AG09319 (cell line): Measurements from ENCODE around the gene RNF144B.
"Not testable (repeated sequence)": the region's sequence is repeated elsewhere in the genome, so short reads cannot be mapped to it uniquely, and the experiment has no call there.

Experiments used
- DNase-seq: peaks from one replicate; pipeline ENCODE4 v3.0.0-alpha.2; 2010; ENCODE audit warnings: low read depth; ENCODE audit errors: extremely low read depth
- TF ChIP-seq, protein P1 (sequence below): IDR thresholded peaks from 2 replicates; pipeline ENCODE4 v1.5.1; 2011; ENCODE audit warnings: low read depth, mild to moderate bottlenecking, inconsistent platforms, low read length, moderate library complexity

The RNF144B gene

DNA sequence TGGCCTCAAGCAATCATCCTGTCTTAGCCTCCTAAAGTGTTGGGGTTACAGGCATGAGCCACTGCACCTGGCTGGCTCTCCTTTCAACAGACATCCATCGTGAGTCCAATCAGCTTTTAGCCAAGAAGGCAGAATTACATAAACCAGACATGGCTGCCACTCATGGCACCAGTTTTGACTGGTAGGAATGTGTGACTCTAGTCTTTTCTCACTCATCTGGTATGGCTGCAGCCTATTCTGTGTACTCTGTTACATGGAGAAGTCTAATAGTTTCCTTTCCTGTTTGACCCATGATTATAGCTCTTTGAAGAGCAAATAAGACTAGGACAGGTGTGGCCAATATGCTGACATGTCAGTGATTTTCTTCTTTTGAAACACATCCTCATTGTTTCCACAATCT lies 27.0 kb upstream of the RNF144B start:
- TF ChIP-seq, protein P1, sequence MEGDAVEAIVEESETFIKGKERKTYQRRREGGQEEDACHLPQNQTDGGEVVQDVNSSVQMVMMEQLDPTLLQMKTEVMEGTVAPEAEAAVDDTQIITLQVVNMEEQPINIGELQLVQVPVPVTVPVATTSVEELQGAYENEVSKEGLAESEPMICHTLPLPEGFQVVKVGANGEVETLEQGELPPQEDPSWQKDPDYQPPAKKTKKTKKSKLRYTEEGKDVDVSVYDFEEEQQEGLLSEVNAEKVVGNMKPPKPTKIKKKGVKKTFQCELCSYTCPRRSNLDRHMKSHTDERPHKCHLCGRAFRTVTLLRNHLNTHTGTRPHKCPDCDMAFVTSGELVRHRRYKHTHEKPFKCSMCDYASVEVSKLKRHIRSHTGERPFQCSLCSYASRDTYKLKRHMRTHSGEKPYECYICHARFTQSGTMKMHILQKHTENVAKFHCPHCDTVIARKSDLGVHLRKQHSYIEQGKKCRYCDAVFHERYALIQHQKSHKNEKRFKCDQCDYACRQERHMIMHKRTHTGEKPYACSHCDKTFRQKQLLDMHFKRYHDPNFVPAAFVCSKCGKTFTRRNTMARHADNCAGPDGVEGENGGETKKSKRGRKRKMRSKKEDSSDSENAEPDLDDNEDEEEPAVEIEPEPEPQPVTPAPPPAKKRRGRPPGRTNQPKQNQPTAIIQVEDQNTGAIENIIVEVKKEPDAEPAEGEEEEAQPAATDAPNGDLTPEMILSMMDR = no peak
- no peak for DNase-seq

DNA sequence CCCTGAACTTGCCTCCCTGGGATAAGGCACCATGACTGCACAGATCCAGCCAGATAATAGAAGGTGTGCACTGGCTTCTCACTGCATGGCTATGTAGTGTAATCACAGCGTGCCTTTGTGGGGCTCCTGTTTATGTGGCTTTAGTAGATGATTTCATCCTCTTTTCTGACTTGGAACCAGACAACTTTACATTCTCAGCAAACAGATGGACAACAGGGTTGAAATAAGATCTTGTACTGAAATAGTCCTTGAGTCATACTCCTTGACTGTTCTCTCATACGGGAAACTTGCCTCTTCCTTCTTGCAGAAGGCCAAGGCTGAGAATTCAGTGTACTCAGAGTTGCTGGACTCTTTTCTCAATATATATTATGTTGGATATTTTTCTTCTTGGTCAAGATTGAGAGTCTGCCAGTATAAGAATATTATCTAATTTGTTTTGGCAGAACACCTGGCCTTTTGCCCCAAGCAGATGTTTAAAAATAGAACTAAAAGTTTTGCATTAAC lies 25.0 kb upstream of the RNF144B start:
- DNase-seq = peak; percentile 74
- TF ChIP-seq, protein P1 = no peak

DNA sequence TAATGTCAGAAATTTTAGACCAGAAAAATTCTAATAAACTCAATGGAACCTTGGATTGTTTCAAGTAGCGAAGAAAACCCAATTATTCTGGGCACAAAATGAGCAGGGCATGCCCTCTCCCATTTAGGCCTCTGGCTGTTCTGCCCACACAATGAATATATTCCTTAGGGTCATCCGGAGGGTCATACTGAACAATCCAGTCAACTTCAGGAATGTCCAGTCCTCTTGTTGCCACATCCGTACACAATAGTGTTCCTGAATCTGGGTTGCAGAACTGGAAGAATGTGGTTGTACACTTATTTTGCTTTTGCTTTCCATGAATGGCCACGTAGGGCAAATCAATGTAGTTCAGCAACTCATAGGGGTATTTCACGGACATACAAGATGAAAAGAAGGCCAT lies 23.4 kb upstream of the RNF144B start:
- TF ChIP-seq, protein P1 = no peak
- DNase-seq = no peak

DNA sequence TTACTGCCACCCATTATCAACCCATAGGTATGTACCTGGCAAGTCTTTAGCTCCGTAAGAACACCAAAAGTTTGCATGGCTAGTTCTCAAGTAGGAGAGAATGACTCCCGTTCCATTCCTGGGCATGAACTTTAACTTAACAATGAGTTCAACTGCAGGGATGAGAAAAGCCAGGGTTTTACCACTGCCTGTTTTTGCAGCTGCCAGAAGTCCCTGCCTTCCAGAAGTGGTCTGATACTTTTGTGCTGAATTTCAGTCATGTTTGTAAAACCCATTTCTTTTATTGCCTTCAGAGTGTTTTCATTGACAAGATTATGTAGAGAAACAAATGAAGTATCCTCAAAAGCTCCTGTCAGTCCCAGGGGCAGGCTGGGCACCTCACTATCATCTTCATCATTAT lies 22.6 kb upstream of the RNF144B start:
- DNase-seq = not testable (repeated sequence)

DNA sequence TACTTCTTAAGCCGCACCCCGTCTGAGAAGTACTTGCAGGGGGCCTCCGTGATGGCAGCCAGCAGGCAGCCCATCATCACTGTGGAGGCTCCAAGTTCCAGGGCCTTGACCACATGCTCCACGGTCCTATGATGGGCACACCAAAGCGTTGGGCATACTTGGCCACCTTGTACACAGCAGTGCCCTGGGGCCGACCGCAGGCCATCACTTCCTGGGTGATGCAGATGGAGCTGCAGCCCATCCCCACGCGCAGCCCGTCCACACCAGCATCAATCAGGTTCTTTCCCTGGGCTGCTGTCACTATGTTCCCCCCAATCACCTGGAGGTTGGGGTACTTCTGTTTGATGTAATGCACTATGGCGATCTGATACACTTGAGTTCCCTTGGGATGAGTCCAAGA lies 19.8 kb upstream of the RNF144B start:
- TF ChIP-seq, protein P1 = no peak
- no peak for DNase-seq

DNA sequence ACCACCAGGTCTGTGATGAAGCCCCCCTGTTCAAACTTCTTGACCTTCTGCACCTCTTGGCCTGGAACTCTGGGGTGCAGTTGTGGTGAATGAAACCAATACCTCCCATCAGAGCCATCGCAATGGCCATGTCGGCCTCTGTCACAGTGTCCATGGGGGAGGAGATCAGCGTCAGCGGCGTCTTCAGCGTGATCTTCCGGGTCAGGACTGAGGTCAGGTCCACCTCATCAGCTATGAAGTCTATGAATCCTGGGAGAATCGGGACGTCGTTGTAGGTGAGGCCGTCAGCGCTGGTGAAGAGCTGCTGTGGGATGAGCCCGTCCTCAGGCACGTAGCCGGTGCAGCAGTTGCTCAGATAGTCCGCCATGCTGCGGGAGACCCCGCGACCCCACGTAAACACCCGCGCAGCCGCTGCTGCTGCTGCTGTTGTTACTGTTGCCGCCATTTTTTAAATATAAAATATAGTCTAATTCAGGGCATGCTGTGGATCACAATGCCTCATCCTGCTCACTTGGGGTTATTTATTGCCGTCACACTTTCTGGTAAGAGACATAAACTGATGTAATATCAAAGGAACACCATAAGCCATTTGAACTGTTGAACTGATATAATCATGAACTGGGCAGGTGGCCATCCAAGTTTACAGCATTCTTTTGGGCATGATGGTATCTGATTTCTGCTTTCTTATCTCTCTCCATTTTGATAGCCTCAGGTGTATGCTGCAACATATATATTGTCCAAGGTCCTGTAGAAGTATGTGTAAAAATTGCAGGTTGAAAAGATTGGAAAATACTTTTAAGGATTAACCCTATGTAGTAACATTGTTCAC lies 18.7 kb upstream of the RNF144B start:
- no peak for DNase-seq
- TF ChIP-seq, protein P1 = no peak

DNA sequence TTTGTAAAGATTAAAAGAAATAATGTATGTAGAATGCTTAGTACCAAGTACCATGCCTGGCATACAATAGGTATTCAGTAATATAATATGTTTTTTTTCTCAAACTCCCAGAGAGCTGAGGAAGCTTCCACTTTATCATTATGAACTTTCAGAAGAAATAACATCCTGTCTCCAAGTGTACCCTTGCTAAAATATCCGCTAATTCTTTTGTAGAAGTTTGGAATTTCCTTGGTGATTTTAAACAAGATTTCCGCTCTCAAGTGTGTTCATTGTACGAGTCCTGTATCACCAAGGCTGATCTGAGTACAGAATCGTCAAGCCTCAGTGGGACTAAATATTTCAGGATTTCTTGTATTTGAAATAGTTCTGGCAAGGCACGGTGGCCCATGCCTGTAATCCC lies 16.1 kb upstream of the RNF144B start:
- TF ChIP-seq, protein P1 = no peak
- no peak for DNase-seq

DNA sequence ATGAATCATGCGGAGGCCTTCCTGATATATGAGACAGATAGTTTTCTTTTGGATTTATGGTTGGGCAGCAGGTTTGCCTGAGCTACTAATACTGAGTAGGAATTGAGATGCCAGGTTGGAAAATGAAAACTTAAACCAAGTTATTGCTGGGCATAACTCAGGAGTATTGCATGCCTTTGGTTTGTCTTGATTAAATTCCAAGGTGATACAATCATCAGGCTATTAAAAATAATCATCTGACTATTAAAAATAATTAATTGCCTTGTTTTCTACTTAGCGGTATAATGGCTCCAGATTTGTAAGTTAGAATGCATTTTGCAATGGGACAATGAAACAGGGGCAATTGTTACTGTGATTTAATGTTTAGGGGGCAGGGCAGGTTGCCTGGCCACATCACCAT lies 15.5 kb upstream of the RNF144B start:
- no peak for DNase-seq
- TF ChIP-seq, protein P1 = no peak
